HepG2 (cell line): ENCODE data around the gene HSD11B1. TPM values are rescaled to one million over a fixed set of nuclear protein-coding genes. Genes with fewer than 3 reads are reported as not detected.

Experiments used
- AKAP8 ChIP-seq: sonication (generic); formaldehyde crosslinking; IDR thresholded peaks from 2 replicates; pipeline ENCODE4 v1.5.1; 2020; ENCODE audit warnings: mild to moderate bottlenecking, missing genetic modification reagents
- ARID3A ChIP-seq: IDR thresholded peaks from 2 replicates; pipeline ENCODE4 v1.6.1; 2012; ENCODE audit warnings: low read depth, low read length, improper control_type of control experiment
- DNMT1 ChIP-seq: sonication (generic); formaldehyde crosslinking; IDR thresholded peaks from 2 replicates; pipeline ENCODE4 v1.5.1; 2020; ENCODE audit warnings: mild to moderate bottlenecking, missing genetic modification reagents
- FOXA3 ChIP-seq: IDR thresholded peaks from 2 replicates; pipeline ENCODE4 v1.6.1; 2016; ENCODE audit warnings: missing genetic modification reagents, missing compliant biosample characterization
- FOXM1 ChIP-seq: sonication (generic); formaldehyde crosslinking; IDR thresholded peaks from 2 replicates; pipeline ENCODE4 v1.5.0; 2020; ENCODE audit warnings: missing genetic modification reagents
- HOXA5 ChIP-seq: sonication (generic); formaldehyde crosslinking; IDR thresholded peaks from 2 replicates; pipeline ENCODE4 v1.4.0; 2020; ENCODE audit warnings: missing genetic modification reagents
- KLF15 ChIP-seq: sonication (generic); formaldehyde crosslinking; IDR thresholded peaks from 2 replicates; pipeline ENCODE4 v1.8.1; 2023; ENCODE audit warnings: borderline replicate concordance, mild to moderate bottlenecking, inconsistent platforms, missing genetic modification reagents, mixed read lengths
- NR2F1 ChIP-seq, 2 experiments: fragments of 450-650 bp in 1 of 2; formaldehyde crosslinking in 1 of 2; IDR thresholded peaks; 2 replicates each; pipeline versions ENCODE4 v1.5.0 to v1.6.1; 2016 to 2020; ENCODE audit warnings: mild to moderate bottlenecking in 1 of 2, missing compliant biosample characterization in 1 of 2, missing genetic modification reagents in 1 of 2, moderate library complexity in 1 of 2
- POLR2AphosphoS2 ChIP-seq: IDR thresholded peaks from 2 replicates; pipeline ENCODE4 v1.6.1; 2011; ENCODE audit warnings: low read depth, low read length, improper control_type of control experiment
- STAT5B ChIP-seq: sonication (generic); formaldehyde crosslinking; IDR thresholded peaks from 2 replicates; pipeline ENCODE4 v1.4.0; 2020; ENCODE audit warnings: missing genetic modification reagents
- ZFP36L1 ChIP-seq: sonication (generic); formaldehyde crosslinking; IDR thresholded peaks from 2 replicates; pipeline ENCODE4 v1.8.0; 2022; ENCODE audit warnings: mild to moderate bottlenecking, missing genetic modification reagents, moderate library complexity
- ZNF224 ChIP-seq: sonication (generic); formaldehyde crosslinking; IDR thresholded peaks from 2 replicates; pipeline ENCODE4 v1.5.0; 2020; ENCODE audit warnings: mild to moderate bottlenecking, missing genetic modification reagents
- ZNF225 ChIP-seq: sonication (generic); formaldehyde crosslinking; IDR thresholded peaks from 2 replicates; pipeline ENCODE4 v1.4.0; 2020; ENCODE audit warnings: mild to moderate bottlenecking, missing genetic modification reagents
- ZNF230 ChIP-seq: sonication (generic); formaldehyde crosslinking; IDR thresholded peaks from 2 replicates; pipeline ENCODE4 v1.4.0; 2020; ENCODE audit warnings: mild to moderate bottlenecking, missing genetic modification reagents
- ZNF792 ChIP-seq: IDR thresholded peaks from 2 replicates; pipeline ENCODE4 v1.6.1; 2016
- ZNF841 ChIP-seq: sonication (generic); formaldehyde crosslinking; IDR thresholded peaks from 2 replicates; pipeline ENCODE4 v1.8.1; 2023; ENCODE audit warnings: missing genetic modification reagents, borderline replicate concordance
- polyA plus RNA-seq, 8 experiments: library from polyadenylated mRNA; depleted of rRNA in 3 of 8; stranded (reverse) in 7 of 8; unstranded in 1 of 8; fragments of >200 nt; fragmentation: Illumina TruSeq in 4 of 8; extraction: Trizol in 4 of 8; gene quantifications; 2 replicates each; pipeline versions ENCODE4 v1.2.1 to v1.2.3, GENCODE V29; 2011 to 2016; ENCODE audit warnings: low read depth in 4 of 8, missing spikeins in 1 of 8, mixed read lengths in 1 of 8; ENCODE audit not compliant: insufficient read depth in 1 of 8
- total RNA-seq, 5 experiments: library from RNA; depleted of rRNA; stranded (reverse); fragments of >200 nt; fragmentation: Illumina TruSeq; extraction: Trizol; gene quantifications; 2 replicates each; pipeline ENCODE4 v1.2.3, GENCODE V29; 2016; ENCODE audit warnings: low read depth in 1 of 5
- TF ChIP-seq, protein P1 (sequence below): sonication (generic); formaldehyde crosslinking; IDR thresholded peaks from 2 replicates; pipeline ENCODE4 v1.4.0; 2020; ENCODE audit warnings: missing genetic modification reagents, borderline replicate concordance
- TF ChIP-seq, protein P2 (sequence below): sonication (generic); formaldehyde crosslinking; conservative IDR thresholded peaks from 2 replicates; pipeline ENCODE4 v1.5.0; 2020; ENCODE audit warnings: missing genetic modification reagents
- TF ChIP-seq, protein P3 (sequence below): sonication (generic); formaldehyde crosslinking; IDR thresholded peaks from 2 replicates; pipeline ENCODE4 v1.9.0; 2021; ENCODE audit warnings: missing genetic modification reagents, mild to moderate bottlenecking, borderline replicate concordance

Gene HSD11B1
- total and polyA plus RNA-seq, 2 of the 13 experiments (the other 11 are each of a cell fraction or from before 2014, with no cell fraction given), result not detected

GRCh38 chr1:209747580-209748262, 43.1 kb downstream of the HSD11B1 start (continued):
- TF ChIP-seq, protein P1, sequence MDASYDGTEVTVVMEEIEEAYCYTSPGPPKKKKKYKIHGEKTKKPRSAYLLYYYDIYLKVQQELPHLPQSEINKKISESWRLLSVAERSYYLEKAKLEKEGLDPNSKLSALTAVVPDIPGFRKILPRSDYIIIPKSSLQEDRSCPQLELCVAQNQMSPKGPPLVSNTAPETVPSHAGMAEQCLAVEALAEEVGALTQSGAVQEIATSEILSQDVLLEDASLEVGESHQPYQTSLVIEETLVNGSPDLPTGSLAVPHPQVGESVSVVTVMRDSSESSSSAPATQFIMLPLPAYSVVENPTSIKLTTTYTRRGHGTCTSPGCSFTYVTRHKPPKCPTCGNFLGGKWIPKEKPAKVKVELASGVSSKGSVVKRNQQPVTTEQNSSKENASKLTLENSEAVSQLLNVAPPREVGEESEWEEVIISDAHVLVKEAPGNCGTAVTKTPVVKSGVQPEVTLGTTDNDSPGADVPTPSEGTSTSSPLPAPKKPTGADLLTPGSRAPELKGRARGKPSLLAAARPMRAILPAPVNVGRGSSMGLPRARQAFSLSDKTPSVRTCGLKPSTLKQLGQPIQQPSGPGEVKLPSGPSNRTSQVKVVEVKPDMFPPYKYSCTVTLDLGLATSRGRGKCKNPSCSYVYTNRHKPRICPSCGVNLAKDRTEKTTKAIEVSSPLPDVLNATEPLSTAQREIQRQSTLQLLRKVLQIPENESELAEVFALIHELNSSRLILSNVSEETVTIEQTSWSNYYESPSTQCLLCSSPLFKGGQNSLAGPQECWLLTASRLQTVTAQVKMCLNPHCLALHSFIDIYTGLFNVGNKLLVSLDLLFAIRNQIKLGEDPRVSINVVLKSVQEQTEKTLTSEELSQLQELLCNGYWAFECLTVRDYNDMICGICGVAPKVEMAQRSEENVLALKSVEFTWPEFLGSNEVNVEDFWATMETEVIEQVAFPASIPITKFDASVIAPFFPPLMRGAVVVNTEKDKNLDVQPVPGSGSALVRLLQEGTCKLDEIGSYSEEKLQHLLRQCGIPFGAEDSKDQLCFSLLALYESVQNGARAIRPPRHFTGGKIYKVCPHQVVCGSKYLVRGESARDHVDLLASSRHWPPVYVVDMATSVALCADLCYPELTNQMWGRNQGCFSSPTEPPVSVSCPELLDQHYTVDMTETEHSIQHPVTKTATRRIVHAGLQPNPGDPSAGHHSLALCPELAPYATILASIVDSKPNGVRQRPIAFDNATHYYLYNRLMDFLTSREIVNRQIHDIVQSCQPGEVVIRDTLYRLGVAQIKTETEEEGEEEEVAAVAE (CRISPR knock-in tag), result no peak
- no peak for TF ChIP-seq FOXM1 (CRISPR knock-in tag)
- no peak for TF ChIP-seq ZFP36L1 (CRISPR knock-in tag)
- TF ChIP-seq POLR2AphosphoS2, result no peak
- TF ChIP-seq, protein P2, sequence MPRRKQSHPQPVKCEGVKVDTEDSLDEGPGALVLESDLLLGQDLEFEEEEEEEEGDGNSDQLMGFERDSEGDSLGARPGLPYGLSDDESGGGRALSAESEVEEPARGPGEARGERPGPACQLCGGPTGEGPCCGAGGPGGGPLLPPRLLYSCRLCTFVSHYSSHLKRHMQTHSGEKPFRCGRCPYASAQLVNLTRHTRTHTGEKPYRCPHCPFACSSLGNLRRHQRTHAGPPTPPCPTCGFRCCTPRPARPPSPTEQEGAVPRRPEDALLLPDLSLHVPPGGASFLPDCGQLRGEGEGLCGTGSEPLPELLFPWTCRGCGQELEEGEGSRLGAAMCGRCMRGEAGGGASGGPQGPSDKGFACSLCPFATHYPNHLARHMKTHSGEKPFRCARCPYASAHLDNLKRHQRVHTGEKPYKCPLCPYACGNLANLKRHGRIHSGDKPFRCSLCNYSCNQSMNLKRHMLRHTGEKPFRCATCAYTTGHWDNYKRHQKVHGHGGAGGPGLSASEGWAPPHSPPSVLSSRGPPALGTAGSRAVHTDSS (CRISPR knock-in tag), result no peak
- no peak for TF ChIP-seq ARID3A
- TF ChIP-seq FOXA3 (CRISPR knock-in tag), result peak; percentile 20; the same call in 1 of the 2 replicates
- TF ChIP-seq ZNF230 (CRISPR knock-in tag), result 0 out of 2 replicates have a peak, but pooled peaks have one; percentile 51
- TF ChIP-seq, protein P3, sequence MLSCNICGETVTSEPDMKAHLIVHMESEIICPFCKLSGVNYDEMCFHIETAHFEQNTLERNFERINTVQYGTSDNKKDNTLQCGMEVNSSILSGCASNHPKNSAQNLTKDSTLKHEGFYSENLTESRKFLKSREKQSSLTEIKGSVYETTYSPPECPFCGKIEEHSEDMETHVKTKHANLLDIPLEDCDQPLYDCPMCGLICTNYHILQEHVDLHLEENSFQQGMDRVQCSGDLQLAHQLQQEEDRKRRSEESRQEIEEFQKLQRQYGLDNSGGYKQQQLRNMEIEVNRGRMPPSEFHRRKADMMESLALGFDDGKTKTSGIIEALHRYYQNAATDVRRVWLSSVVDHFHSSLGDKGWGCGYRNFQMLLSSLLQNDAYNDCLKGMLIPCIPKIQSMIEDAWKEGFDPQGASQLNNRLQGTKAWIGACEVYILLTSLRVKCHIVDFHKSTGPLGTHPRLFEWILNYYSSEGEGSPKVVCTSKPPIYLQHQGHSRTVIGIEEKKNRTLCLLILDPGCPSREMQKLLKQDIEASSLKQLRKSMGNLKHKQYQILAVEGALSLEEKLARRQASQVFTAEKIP (CRISPR knock-in tag), result no peak
- no peak for TF ChIP-seq AKAP8 (CRISPR knock-in tag)
- TF ChIP-seq KLF15, result no peak
- peak; percentile 73 for TF ChIP-seq ZNF225 (CRISPR knock-in tag)
- no peak for TF ChIP-seq HOXA5 (CRISPR knock-in tag)
- TF ChIP-seq NR2F1 (CRISPR knock-in tag; IDR thresholded peaks at IDR 0.05), result peak in 1 of 2 experiments; percentile 60; a peak in 2 of 4 replicates
- TF ChIP-seq ZNF224 (CRISPR knock-in tag), result no peak
- no peak for TF ChIP-seq STAT5B (CRISPR knock-in tag)
- no peak for TF ChIP-seq ZNF841 (CRISPR knock-in tag)
- TF ChIP-seq DNMT1, result no peak
- TF ChIP-seq ZNF792 (CRISPR knock-in tag), result peak; percentile 61; the same call in 1 of the 2 replicates
